B cell (primary cell): ENCODE data around the gene ERC2. TPM values are rescaled to one million over a fixed set of nuclear protein-coding genes. Genes with fewer than 3 reads are reported as not detected.

ENCODE experiments used
- ATAC-seq: fragments of 200-7000 bp; cut with Tn5 transposase; one replicate; pipeline ENCODE4 v1.10.0; 2021; ENCODE audit warnings: low read depth, mild to moderate bottlenecking, moderate number of reproducible peaks, moderate library complexity
- CTCF ChIA-PET: fragments of 350-600 bp; sonication (Branson Sonifier 250); formaldehyde crosslinking; loops from one replicate; lab custom pipeline; 2021; ENCODE audit warnings: antibody characterized with exemption, inconsistent platforms; lab: Charles Lee
- POLR2A ChIA-PET: fragments of 350-600 bp; sonication (Branson Sonifier 250); formaldehyde crosslinking; loops from one replicate; lab custom pipeline; 2021; ENCODE audit warnings: antibody characterized with exemption; lab: Charles Lee
- DNase-seq: peaks from one replicate; pipeline ENCODE4 v3.0.0; 2013
- H2AFZ ChIP-seq: 2 replicates; pipeline ENCODE4 v1.6.1; 2012; ENCODE audit warnings: mild to moderate bottlenecking, low read depth, low read length; ENCODE audit not compliant: insufficient read depth, poor library complexity, severe bottlenecking
- H3K27ac ChIP-seq, 2 donors: 1 replicate in 1 of 2; 2 replicates in 1 of 2; pipeline ENCODE4 v1.5.1; 2012 to 2013; ENCODE audit warnings: low read length in 2 of 2, mild to moderate bottlenecking in 2 of 2, moderate library complexity in 1 of 2
- H3K27me3 ChIP-seq, 4 experiments: fragments of 200-600 bp in 1 of 4; sonication (generic) in 1 of 4; replicated peaks in 1 of 4; 1 replicate in 2 of 4; 2 replicates in 2 of 4; pipeline versions ENCODE4 v1.6.1 to v1.7.0; 2013 to 2016; ENCODE audit warnings: low read length in 3 of 4, mild to moderate bottlenecking in 2 of 4, mixed read lengths in 1 of 4, moderate library complexity in 1 of 4; ENCODE audit not compliant: insufficient read depth in 4 of 4, control insufficient read depth in 3 of 4; ENCODE audit errors: control extremely low read depth in 1 of 4
- H3K36me3 ChIP-seq, 2 experiments: replicated peaks in 1 of 2; 1 replicate in 1 of 2; 2 replicates in 1 of 2; pipeline versions ENCODE4 v1.6.1 to v1.7.1; 2013; ENCODE audit warnings: low read length in 1 of 2; ENCODE audit not compliant: insufficient read depth in 2 of 2, control insufficient read depth in 1 of 2; ENCODE audit errors: control extremely low read depth in 1 of 2, extremely low read depth in 1 of 2
- H3K4me1 ChIP-seq, 2 donors: fragments of 200-600 bp in 1 of 2; sonication (generic) in 1 of 2; 1 replicate in 1 of 2; 2 replicates in 1 of 2; pipeline versions ENCODE4 v1.5.1 to v1.6.1; 2013 to 2017; ENCODE audit warnings: low read length in 2 of 2; ENCODE audit not compliant: control insufficient read depth in 2 of 2, insufficient read depth in 2 of 2
- H3K4me2 ChIP-seq: replicated peaks from 2 replicates; pipeline ENCODE3; 2012; ENCODE audit warnings: mild to moderate bottlenecking, low read depth, low read length; ENCODE audit not compliant: poor library complexity, severe bottlenecking
- H3K4me3 ChIP-seq, 5 experiments: fragments of 200-600 bp in 1 of 5; sonication (generic) in 1 of 5; 1 replicate in 3 of 5; 2 replicates in 2 of 5; pipeline versions ENCODE4 v1.5.1 to v1.7.0; 2011 to 2016; ENCODE audit warnings: low read length in 4 of 5, mild to moderate bottlenecking in 4 of 5, low read depth in 2 of 5, control low read depth in 1 of 5, moderate library complexity in 1 of 5; ENCODE audit not compliant: insufficient read depth in 1 of 5; ENCODE audit errors: control extremely low read depth in 1 of 5, extremely low read depth in 1 of 5
- H3K79me2 ChIP-seq: fragments of 200-600 bp; sonication (generic); one replicate; pipeline ENCODE4 v1.6.0; 2016; ENCODE audit warnings: low read length; ENCODE audit not compliant: control insufficient read depth, insufficient read depth
- H3K9ac ChIP-seq: fragments of 200-600 bp; sonication (generic); 2 replicates; pipeline ENCODE4 v1.6.1; 2017; ENCODE audit warnings: mild to moderate bottlenecking, low read length, moderate library complexity
- H3K9me3 ChIP-seq, 3 donors: one replicate each; pipeline versions ENCODE4 v1.6.1 to v1.7.1; 2013; ENCODE audit warnings: low read length in 2 of 3; ENCODE audit not compliant: control insufficient read depth in 2 of 3, insufficient read depth in 1 of 3; ENCODE audit errors: control extremely low read depth in 1 of 3
- H4K20me1 ChIP-seq: 2 replicates; pipeline ENCODE4 v1.6.0; 2012; ENCODE audit warnings: mild to moderate bottlenecking, low read length; ENCODE audit not compliant: insufficient read depth, control insufficient read depth, poor library complexity, severe bottlenecking
- H3K27ac Mint-ChIP-seq: one replicate; pipeline ENCODE4 v1.8.0; 2021; ENCODE audit warnings: mixed read lengths
- H3K27me3 Mint-ChIP-seq: one replicate; pipeline ENCODE4 v1.8.0; 2021; ENCODE audit warnings: mixed read lengths
- H3K4me1 Mint-ChIP-seq: one replicate; pipeline ENCODE4 v1.8.0; 2021; ENCODE audit warnings: mixed read lengths
- H3K4me3 Mint-ChIP-seq: one replicate; pipeline ENCODE4 v1.8.0; 2021; ENCODE audit warnings: mixed read lengths
- H3K9me3 Mint-ChIP-seq: one replicate; pipeline ENCODE4 v1.8.0; 2022; ENCODE audit warnings: mixed read lengths; ENCODE audit not compliant: insufficient read depth
- EZH2 ChIP-seq: IDR thresholded peaks from 2 replicates; pipeline ENCODE4 v1.6.1; 2012; ENCODE audit warnings: borderline replicate concordance, low read depth, mild to moderate bottlenecking, moderate library complexity, low read length; ENCODE audit not compliant: insufficient read depth, poor library complexity, severe bottlenecking
- WGBS: methylation state at CpG from one replicate; pipeline ENCODE4 v1.1.5; 2013; ENCODE audit warnings: missing lambda C conversion rate; ENCODE audit not compliant: insufficient coverage; 5-methylcytosine and 5-hydroxymethylcytosine counted together
- intact Hi-C: fragments of 100-400 bp; cut with micrococcal nuclease; formaldehyde crosslinking; loops from one replicate; pipeline ENCODE4 v1.10.0; 2022
- polyA plus RNA-seq: library from polyadenylated mRNA; depleted of rRNA; stranded (reverse); fragments of >200 nt; gene quantifications from 2 replicates; pipeline ENCODE4 v1.2.3, GENCODE V29; 2012
- total RNA-seq, 2 donors: library from RNA; stranded (reverse); fragments of 120-200 nt in 1 of 2; gene quantifications; 1 replicate in 1 of 2; 2 replicates in 1 of 2; pipeline versions ENCODE4 v1.2.3 to v1.2.4, GENCODE V29; 2013 to 2022
- TF ChIP-seq, protein P1 (sequence below): fragments of 200-600 bp; IDR thresholded peaks from one replicate; pipeline ENCODE4 v1.8.0; 2022; ENCODE audit warnings: antibody characterized with exemption, mild to moderate bottlenecking

Gene ERC2
- total and polyA plus RNA-seq, 2 donors (not counting 1 experiment from before 2014, with no cell fraction given) = not detected

DNA sequence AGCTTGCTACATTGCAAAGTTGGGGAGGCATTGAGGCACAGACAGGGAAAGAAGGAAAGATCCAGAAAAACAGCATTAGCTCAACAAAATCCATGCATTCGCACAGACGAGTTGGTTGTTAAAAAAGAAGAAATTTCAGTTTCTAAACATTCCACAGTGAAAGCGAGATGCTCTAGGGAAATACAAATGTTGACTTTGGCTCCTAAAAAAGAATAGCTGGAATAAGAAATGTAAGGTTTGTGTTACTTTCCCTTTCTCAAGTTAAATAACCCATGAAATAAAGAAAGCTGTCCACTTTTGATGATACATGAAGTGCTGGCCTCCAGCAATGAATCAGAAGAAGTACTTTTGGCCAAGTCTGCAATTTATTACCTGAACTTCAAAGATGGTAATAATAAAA, 465.1 kb downstream of the ERC2 start:
- Histone ChIP-seq H3K79me2 (no peaks in the 10 kb centered on the region), H3K27ac (no peak overlapping the region), H3K4me3 (no peak overlapping the region), H3K4me2 (no peak overlapping the region), H3K9ac (no peak overlapping the region), H3K27me3 (no peaks in the 10 kb centered on the region), H3K4me1 (no peaks in the 10 kb centered on the region), H3K9me3 (no peaks in the 10 kb centered on the region), H4K20me1 (no peaks in the 10 kb centered on the region), H3K36me3 (no peaks in the 10 kb centered on the region), H2AFZ (no peak overlapping the region)
- ChIA-PET POLR2A (no interaction called here), CTCF (no interaction called here)
- ATAC-seq (no peak), DNase-seq (no peak)
- H3K4me1 Mint-ChIP-seq = no peaks in the 10 kb centered on the region
- intact Hi-C loops = no loop called here
- no peak overlapping the region for H3K27ac Mint-ChIP-seq
- no peak overlapping the region for H3K4me3 Mint-ChIP-seq
- no peaks in the 10 kb centered on the region for H3K27me3 Mint-ChIP-seq
- H3K9me3 Mint-ChIP-seq = no peaks in the 10 kb centered on the region
- TF ChIP-seq EZH2 = no peak
- TF ChIP-seq, protein P1, sequence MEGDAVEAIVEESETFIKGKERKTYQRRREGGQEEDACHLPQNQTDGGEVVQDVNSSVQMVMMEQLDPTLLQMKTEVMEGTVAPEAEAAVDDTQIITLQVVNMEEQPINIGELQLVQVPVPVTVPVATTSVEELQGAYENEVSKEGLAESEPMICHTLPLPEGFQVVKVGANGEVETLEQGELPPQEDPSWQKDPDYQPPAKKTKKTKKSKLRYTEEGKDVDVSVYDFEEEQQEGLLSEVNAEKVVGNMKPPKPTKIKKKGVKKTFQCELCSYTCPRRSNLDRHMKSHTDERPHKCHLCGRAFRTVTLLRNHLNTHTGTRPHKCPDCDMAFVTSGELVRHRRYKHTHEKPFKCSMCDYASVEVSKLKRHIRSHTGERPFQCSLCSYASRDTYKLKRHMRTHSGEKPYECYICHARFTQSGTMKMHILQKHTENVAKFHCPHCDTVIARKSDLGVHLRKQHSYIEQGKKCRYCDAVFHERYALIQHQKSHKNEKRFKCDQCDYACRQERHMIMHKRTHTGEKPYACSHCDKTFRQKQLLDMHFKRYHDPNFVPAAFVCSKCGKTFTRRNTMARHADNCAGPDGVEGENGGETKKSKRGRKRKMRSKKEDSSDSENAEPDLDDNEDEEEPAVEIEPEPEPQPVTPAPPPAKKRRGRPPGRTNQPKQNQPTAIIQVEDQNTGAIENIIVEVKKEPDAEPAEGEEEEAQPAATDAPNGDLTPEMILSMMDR = no peak
- WGBS = no CpG with 5 or more reads among the region's 3 CpGs

DNA sequence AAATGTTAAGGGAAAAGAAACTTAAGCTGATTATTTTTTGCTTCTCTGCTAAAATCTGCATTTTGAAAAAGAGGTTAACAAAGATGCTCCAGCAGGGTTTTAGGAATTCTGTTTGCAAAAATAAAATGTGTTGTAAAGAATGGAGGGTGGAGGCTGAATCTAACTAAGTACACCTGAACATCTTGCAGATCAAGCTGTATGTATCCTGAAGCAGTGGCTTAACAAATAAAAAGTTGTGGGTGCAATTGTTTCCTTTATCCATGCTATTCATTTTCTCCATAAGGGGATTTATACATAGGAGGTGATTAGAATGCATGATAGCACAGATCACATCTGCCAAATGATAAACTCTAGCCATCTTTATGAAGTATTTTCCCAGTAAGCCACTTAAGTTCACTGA, 466.3 kb downstream of the ERC2 start:
- Mint-ChIP-seq H3K9me3 (no peaks in the 10 kb centered on the region), H3K27me3 (peaks cover 6% of the 10 kb centered on the region), H3K4me3 (no peak overlapping the region), H3K4me1 (no peaks in the 10 kb centered on the region), H3K27ac (no peak overlapping the region)
- intact Hi-C loops = no loop called here
- Histone ChIP-seq H3K27me3 (no peaks in the 10 kb centered on the region), H3K79me2 (no peaks in the 10 kb centered on the region), H3K36me3 (no peaks in the 10 kb centered on the region), H3K4me3 (no peak overlapping the region), H3K9ac (no peak overlapping the region), H4K20me1 (no peaks in the 10 kb centered on the region), H3K4me1 (no peaks in the 10 kb centered on the region), H2AFZ (no peak overlapping the region), H3K9me3 (no peaks in the 10 kb centered on the region), H3K27ac (no peak overlapping the region), H3K4me2 (no peak overlapping the region)
- ATAC-seq (no peak), DNase-seq (no peak)
- CTCF ChIA-PET = no interaction called here
- POLR2A ChIA-PET = no interaction called here
- TF ChIP-seq, protein P1 = no peak
- no peak for TF ChIP-seq EZH2
